GM18951 (cell line): ENCODE measurements around the gene RNF40.

ENCODE experiments used
- POLR2A ChIP-seq: IDR thresholded peaks from 4 replicates; pipeline ENCODE4 v1.6.1; 2011; ENCODE audit warnings: mild to moderate bottlenecking; ENCODE audit not compliant: insufficient read length, insufficient read depth; ENCODE audit errors: extremely low read depth
- in situ Hi-C: fragments of 300-500 bp; cut with MboI; formaldehyde crosslinking; loops from one replicate; pipeline ENCODE4 v1.12.0; 2022; ENCODE audit warnings: low sequenced_read_pairs, mixed read lengths, inconsistent platforms; ENCODE audit not compliant: unreplicated experiment

RNF40 gene

DNA sequence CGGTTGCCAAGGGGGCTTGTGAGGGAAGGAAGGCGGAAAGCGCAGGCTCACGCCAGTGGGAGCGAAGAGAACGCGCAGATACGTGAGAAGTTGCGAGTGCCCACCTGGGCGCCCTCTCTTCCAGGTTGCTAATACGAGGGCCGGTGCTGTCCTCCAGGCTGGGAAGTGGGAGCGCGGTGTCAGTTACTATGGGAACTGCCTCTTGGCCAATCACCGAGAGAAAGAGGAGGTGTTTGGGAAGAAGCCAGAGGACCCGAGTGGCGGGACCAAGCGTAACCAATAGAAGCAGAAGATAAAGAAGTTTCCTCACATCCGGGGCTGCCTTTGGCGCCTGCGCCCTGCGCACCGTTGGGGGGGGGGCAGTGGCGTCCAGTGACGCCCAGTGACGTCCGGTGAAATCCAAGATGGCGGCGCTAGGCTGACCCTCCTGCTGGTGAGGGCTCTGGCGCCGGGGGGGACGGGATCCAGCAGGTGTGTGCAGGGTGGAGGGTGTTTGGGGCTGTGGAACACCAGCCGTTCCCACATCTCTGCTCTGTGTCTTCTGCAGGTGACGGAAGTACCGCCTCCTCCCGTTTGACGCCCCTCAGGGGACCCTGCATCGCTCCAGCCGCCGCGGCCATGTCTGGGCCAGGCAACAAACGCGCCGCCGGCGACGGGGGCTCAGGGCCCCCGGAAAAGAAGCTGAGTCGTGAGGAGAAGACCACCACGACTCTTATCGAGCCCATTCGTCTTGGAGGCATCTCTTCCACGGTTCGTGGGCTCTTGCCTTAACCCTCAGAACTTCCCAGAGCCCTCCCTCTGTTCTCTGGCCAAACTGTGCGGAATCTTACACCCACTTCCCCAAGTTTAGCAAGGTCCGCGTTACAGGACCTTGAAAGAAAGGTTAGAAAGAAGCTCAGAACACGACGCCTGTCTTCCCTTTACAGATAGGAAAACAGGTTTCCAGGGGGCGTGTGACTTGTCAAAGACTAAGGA is at the start of gene RNF40, which contains the start of gene CFAP119:
Gene RNF40 (plus strand): TSS at position 395 of the 975 bp plus-strand sequence. CDS start 224 bp downstream, at position 619.
Gene CFAP119 (minus strand): TSS at position 135 of the 975 bp plus-strand sequence. CDS start 314 bp downstream, outside the sequence.
- peak; percentile 89 for TF ChIP-seq POLR2A
- in situ Hi-C loops, result loop anchor here (10.0 kb wide), 1 partner anchor 163 kb away; the partner anchor contains the start of gene FBXL19

DNA sequence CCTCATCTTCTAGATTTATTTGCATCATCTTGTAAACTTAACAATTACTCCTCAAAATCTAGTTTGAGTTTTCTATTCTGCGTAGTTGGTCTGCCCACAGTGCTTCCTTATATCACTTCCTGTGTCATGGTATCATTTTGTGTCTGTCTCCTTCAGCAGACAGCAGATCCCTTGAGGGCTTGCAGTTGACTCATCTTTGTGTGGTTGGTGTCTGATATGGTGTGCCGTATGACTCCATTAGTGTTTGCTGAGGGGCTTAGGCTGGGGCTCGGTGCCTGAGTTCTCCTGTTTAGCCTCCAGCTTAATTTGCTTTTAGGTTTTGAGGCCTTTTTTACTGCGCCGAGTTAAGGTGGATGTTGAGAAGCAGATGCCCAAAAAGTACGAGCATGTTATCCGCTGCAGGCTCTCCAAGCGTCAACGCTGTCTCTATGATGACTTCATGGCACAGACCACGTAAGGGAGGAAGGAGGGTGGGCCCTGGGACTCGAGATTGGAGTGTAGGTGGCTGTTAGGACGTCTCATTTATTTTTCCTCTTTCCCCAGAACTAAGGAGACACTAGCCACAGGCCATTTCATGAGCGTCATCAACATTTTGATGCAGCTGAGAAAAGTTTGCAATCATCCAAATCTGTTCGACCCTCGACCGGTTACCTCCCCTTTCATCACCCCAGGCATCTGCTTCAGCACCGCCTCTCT is 46.2 kb upstream of the RNF40 start:
- no peak for TF ChIP-seq POLR2A
- in situ Hi-C loops, result no loop called here

DNA sequence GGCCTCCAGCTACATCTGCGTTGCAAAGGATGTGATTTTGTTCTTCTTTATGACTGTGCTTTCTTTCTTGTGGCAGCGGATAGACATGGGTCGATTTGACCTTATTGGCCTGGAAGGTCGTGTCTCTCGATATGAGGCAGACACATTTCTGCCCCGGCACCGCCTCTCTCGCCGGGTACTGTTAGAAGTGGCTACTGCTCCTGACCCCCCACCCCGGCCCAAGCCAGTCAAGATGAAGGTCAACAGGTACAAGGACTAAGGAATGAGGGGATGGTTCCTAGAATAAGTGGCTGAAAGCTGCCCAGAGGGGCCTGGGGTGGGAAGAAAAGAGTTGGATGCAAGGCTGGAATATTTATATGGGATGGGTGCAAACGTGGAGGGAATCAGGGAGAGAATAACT is 42.0 kb upstream of the RNF40 start:
- no peak for TF ChIP-seq POLR2A
- in situ Hi-C loops, result no loop called here

DNA sequence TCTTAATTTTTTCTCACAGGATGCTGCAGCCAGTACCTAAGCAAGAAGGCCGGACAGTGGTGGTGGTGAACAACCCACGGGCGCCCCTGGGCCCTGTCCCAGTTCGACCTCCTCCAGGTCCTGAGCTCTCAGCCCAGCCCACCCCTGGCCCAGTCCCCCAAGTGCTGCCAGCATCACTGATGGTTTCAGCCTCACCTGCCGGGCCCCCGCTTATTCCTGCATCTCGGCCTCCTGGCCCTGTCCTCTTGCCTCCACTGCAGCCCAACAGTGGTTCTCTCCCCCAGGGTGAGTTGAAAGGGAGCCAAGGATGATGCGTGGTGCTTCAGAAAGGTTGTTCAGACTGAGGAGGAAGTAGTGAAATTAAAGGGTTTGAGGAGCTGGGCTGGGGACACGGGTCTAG is 41.4 kb upstream of the RNF40 start:
- in situ Hi-C loops, result no loop called here
- TF ChIP-seq POLR2A, result no peak

DNA sequence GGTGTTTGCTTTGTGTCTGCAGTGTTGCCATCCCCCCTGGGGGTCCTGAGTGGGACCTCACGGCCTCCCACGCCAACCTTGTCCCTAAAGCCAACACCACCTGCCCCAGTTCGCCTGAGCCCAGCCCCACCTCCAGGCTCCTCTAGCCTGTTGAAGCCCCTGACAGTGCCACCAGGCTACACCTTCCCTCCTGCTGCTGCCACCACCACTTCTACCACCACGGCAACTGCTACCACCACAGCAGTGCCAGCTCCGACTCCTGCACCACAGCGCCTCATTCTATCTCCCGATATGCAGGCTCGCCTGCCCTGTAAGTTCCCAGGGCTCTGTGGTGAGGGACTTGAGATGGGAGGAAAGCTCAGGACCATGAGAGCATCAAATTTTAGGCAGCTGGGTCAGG is 41.0 kb upstream of the RNF40 start:
- no peak for TF ChIP-seq POLR2A

DNA sequence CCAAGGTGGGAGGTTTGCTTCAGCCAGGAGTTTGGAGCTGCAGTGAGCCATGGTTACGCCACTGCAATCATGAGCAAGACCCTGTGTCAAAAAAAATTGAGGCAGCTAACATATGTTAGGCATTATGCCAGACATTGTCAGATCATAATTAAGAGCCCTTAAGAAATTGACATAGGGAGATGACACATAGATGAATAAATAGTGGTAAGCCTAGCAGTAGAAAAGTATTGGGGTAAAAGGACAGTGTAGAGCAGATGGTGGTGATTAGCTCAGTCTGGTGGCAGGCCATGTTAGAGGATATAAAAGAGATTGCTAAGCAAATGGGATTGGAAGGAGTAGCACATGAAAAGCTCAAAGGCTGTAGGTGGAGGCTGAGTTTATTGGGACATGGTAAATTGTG is 40.5 kb upstream of the RNF40 start:
- in situ Hi-C loops, result no loop called here
- TF ChIP-seq POLR2A, result no peak

More for the DNA sequence above, 41.0 kb upstream of the RNF40 start:
- in situ Hi-C loops, result no loop called here

DNA sequence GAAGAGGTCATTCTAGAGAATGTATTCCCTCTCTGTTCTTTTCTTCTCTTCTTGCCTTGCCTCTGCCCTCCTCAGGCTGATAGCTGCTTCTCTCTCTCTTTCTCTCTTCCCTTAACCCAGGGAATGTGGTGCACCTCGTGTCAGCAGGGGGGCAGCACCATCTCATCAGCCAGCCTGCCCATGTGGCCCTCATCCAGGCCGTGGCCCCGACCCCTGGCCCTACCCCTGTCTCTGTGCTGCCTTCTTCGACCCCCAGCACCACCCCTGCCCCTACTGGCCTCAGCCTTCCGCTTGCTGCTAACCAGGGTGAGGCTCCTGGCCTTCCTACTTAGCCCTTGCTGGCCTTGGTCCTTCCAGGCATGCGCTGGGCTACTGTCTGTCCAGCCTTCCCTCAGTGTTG is 39.7 kb upstream of the RNF40 start:
- no peak for TF ChIP-seq POLR2A
- in situ Hi-C loops, result no loop called here

DNA sequence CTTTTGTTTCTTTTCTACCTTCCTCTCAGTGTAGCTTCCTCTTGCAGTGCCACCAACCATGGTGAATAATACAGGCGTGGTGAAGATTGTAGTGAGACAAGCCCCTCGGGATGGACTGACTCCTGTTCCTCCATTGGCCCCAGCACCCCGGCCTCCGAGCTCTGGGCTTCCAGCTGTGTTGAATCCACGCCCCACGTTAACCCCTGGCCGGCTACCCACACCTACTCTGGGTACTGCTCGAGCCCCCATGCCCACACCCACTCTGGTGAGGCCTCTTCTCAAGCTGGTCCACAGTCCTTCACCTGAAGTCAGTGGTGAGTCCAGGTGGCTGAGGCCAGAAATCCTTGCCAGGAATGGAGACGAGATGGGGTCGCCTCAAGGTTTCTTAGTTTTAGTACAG is 39.2 kb upstream of the RNF40 start:
- in situ Hi-C loops, result no loop called here
- no peak for TF ChIP-seq POLR2A

DNA sequence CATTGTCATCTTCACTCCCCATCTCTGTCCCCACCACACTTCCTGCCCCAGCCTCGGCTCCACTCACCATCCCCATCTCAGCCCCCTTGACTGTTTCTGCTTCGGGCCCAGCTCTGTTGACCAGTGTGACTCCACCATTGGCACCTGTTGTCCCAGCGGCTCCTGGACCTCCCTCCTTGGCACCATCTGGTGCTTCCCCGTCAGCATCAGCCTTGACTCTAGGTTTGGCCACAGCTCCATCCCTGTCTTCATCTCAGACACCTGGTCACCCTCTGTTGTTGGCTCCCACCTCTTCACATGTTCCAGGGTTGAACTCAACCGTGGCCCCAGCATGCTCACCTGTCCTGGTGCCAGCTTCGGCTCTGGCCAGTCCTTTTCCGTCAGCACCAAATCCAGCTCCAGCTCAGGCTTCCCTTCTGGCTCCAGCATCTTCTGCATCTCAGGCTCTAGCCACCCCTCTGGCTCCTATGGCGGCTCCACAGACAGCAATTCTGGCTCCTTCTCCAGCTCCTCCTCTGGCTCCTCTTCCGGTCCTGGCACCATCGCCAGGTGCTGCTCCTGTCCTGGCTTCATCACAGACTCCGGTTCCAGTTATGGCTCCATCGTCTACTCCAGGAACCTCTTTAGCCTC is 38.3 kb upstream of the RNF40 start:
- no peak for TF ChIP-seq POLR2A
- in situ Hi-C loops, result no loop called here

DNA sequence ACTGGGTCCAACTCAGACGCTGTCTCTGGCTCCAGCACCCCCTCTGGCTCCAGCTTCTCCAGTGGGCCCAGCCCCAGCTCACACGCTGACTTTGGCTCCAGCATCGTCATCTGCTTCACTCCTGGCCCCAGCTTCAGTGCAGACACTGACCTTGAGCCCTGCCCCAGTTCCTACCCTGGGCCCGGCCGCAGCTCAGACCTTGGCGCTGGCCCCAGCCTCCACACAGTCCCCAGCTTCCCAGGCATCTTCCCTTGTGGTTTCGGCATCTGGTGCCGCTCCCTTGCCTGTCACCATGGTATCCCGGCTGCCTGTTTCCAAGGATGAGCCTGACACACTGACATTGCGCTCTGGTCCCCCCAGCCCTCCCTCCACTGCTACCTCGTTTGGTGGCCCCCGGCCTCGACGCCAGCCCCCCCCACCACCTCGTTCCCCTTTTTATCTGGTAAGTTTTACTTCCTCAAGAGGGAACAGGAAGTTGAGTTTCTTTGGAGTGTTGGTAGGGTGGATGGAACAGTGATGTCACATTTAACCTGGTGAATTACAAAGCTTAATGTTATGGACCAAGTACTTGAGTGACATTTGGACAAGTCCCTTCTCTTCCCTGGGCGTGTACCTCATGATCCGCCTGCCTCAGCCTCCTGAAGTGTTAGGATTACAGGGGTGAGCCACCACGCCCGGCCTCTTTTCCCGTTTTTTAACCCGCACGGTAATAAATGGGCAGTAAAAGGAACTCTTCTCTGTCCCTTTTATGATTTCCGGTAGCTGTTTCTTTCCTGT is 37.3 kb upstream of the RNF40 start:
- TF ChIP-seq POLR2A, result no peak
- in situ Hi-C loops, result no loop called here

DNA sequence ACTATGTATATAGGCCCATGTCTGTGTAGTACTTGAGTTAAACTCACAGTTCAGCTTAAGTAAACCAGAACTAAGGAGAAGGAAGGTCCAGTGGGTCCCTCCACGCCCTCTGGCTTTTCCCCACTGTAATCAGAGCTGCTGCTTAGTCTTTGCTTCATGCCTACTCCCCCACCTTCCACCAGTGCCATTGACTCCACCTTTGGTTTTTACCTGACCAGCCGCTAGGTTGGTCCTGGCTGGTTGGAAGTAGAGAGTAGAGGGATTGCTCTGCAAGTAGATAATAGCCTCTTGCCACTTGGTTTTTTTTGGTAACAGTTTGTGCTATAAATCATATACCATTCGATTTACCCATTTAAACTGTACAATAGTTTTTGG is 36.7 kb upstream of the RNF40 start:
- no peak for TF ChIP-seq POLR2A
- in situ Hi-C loops, result no loop called here

DNA sequence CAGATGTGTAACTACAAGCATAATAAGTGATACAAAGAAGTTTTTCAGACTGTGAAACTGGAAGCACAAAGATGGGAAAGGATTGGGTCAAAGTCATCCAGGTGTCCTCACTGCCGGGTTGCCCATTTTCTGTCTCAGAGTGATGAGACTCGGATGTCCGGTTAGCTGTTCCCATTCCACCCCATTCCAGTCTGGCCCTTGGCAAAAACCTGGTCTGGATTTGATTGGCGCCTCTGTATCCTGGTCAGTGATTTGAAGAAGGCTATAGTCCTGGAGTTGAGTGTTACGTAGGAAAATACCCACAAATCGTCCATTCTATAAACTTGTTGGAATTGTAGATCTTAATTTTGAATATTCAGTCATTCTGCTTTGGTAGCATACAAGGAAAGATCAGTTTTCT is 33.8 kb upstream of the RNF40 start:
- in situ Hi-C loops, result no loop called here
- no peak for TF ChIP-seq POLR2A

DNA sequence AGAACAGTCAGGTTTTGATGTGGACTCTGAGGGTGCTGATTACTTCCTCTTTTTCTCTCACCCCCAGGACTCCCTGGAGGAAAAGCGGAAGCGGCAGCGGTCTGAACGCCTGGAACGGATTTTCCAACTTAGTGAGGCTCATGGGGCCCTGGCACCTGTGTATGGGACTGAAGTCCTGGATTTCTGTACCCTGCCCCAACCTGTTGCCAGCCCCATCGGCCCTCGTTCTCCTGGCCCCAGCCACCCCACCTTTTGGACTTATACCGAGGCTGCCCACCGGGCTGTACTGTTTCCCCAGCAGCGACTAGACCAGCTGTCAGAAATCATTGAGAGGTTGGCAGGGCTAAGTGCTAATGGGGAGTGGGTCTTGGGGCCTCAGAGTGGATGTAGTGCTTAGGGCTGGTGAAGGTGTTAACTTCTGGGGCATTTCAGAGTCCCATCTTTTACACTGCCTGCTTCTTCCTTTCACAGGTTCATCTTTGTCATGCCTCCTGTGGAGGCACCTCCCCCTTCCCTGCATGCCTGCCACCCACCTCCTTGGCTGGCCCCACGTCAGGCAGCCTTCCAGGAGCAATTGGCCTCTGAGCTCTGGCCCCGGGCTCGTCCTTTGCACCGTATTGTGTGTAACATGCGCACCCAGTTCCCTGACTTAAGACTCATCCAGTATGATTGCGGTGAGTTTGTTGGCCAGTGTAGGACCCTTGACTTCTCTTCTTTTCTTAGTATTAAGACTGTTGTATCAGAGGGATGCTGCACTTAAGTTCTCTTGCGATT is 33.0 kb upstream of the RNF40 start:
- no peak for TF ChIP-seq POLR2A
- in situ Hi-C loops, result no loop called here
